Activated CD8-positive, alpha-beta T cell treated with anti-CD3 and anti-CD28 coated beads for 36 hours (primary cell): ENCODE measurements around the gene DUOXA1. TPM values are rescaled to one million over a fixed set of nuclear protein-coding genes. Genes with fewer than 3 reads are reported as not detected.

Experiments used
- ATAC-seq: fragments of 200-7000 bp; cut with Tn5 transposase; one replicate; pipeline ENCODE4 v1.10.0; 2021; ENCODE audit warnings: mild to moderate bottlenecking, moderate library complexity
- CTCF ChIA-PET: fragments of 350-600 bp; sonication (Branson Sonifier 250); formaldehyde crosslinking; loops from one replicate; lab custom pipeline; 2021; ENCODE audit warnings: antibody characterized with exemption; lab: Charles Lee
- POLR2A ChIA-PET: fragments of 350-600 bp; sonication (Branson Sonifier 250); formaldehyde crosslinking; loops from one replicate; lab custom pipeline; 2021; ENCODE audit warnings: antibody characterized with exemption; lab: Charles Lee
- DNase-seq: peaks from one replicate; pipeline ENCODE4 v3.0.0-alpha.2; 2020
- H3K27ac Mint-ChIP-seq: one replicate; pipeline ENCODE4 v1.8.0; 2021; ENCODE audit warnings: mild to moderate bottlenecking, mixed read lengths
- H3K27me3 Mint-ChIP-seq: one replicate; pipeline ENCODE4 v1.8.0; 2021; ENCODE audit warnings: mixed read lengths
- H3K36me3 Mint-ChIP-seq: one replicate; pipeline ENCODE4 v1.8.0; 2021; ENCODE audit warnings: low read depth, mixed read lengths
- H3K4me1 Mint-ChIP-seq: one replicate; pipeline ENCODE4 v1.8.0; 2021; ENCODE audit warnings: low read depth, mixed read lengths
- H3K4me3 Mint-ChIP-seq: one replicate; pipeline ENCODE4 v1.8.0; 2021; ENCODE audit warnings: mild to moderate bottlenecking, moderate library complexity, mixed read lengths
- H3K9me3 Mint-ChIP-seq: one replicate; pipeline ENCODE4 v1.8.0; 2021; ENCODE audit warnings: mixed read lengths
- CTCF ChIP-seq: fragments of 200-600 bp; IDR thresholded peaks from one replicate; pipeline ENCODE4 v1.8.0; 2022; ENCODE audit warnings: antibody characterized with exemption, mild to moderate bottlenecking
- intact Hi-C: fragments of 100-400 bp; cut with micrococcal nuclease; formaldehyde crosslinking; loops from one replicate; pipeline ENCODE4 v1.10.0; 2022
- total RNA-seq, 2 experiments: library from RNA; stranded (reverse); gene quantifications; one replicate each; pipeline ENCODE4 v1.2.3, GENCODE V29; 2021

The DUOXA1 gene
- total RNA-seq, 2 experiments from 2014 or later: not detected

GRCh38 chr15:45140557-45141250 lies 11.0 kb upstream of the DUOXA1 start:
- Mint-ChIP-seq H3K9me3 (no peaks in the 10 kb centered on the region), H3K36me3 (no peaks in the 10 kb centered on the region), H3K27me3 (peaks cover 8% of the 10 kb centered on the region), H3K27ac (no peak overlapping the region), H3K4me3 (no peak overlapping the region), H3K4me1 (peaks cover 5% of the 10 kb centered on the region)
- no peak for TF ChIP-seq CTCF
- no peak for DNase-seq
- intact Hi-C loops: no loop called here
- ChIA-PET CTCF (interaction anchor here (0.8 to 2.3 kb wide), 4 partner anchors 11 to 23 kb away, joined by 3 to 11 read pairs (median 4); partner anchors contain the start of genes DUOX1 and DUOXA1), POLR2A (interaction anchor here (0.9 kb wide), 1 partner anchor 262 kb away, joined by 3 read pairs; no protein-coding TSS in a partner anchor)
- ATAC-seq: no peak

- intact Hi-C loops: no loop called here
- DNase-seq (no peak), ATAC-seq (no peak)
- TF ChIP-seq CTCF: no peak
- ChIA-PET POLR2A (interaction anchor here (0.9 kb wide), 1 partner anchor 263 kb away, joined by 3 read pairs; no protein-coding TSS in a partner anchor), CTCF (interaction anchor here (0.9 to 1.7 kb wide), 3 partner anchors 10 to 23 kb away, joined by 3 to 6 read pairs (median 3); partner anchors contain the start of genes DUOX1 and DUOXA1)
- no peak overlapping the region for H3K27ac Mint-ChIP-seq
- H3K4me1 Mint-ChIP-seq: peaks cover 8% of the 10 kb centered on the region
- H3K4me3 Mint-ChIP-seq: no peak overlapping the region
- peaks cover 11% of the 10 kb centered on the region for H3K27me3 Mint-ChIP-seq
- H3K36me3 Mint-ChIP-seq: no peaks in the 10 kb centered on the region
- no peaks in the 10 kb centered on the region for H3K9me3 Mint-ChIP-seq
Observed at GRCh38 chr15:45139770-45140169, 10.1 kb upstream of the DUOXA1 start.

- intact Hi-C loops: no loop called here
- CTCF ChIA-PET: interaction anchor here (1.2 to 1.9 kb wide), 3 partner anchors 21 to 24 kb away, joined by 3 to 8 read pairs (median 6); no protein-coding TSS in a partner anchor
- Mint-ChIP-seq H3K27ac (no peak overlapping the region), H3K27me3 (peaks cover 18% of the 10 kb centered on the region), H3K9me3 (no peaks in the 10 kb centered on the region), H3K4me1 (peaks cover 10% of the 10 kb centered on the region), H3K36me3 (no peaks in the 10 kb centered on the region), H3K4me3 (no peak overlapping the region)
- ATAC-seq: no peak
- no peak for TF ChIP-seq CTCF
- DNase-seq: no peak
- POLR2A ChIA-PET: no interaction called here
Observed at GRCh38 chr15:45138814-45139765, 9.4 kb upstream of the DUOXA1 start.

GRCh38 chr15:45137703-45138102 lies 8.0 kb upstream of the DUOXA1 start:
- CTCF ChIA-PET: interaction anchor here (1.1 to 1.9 kb wide), 3 partner anchors 9 to 68 kb away, joined by 3 to 8 read pairs (median 4); no protein-coding TSS in a partner anchor
- peaks cover 10% of the 10 kb centered on the region for H3K4me1 Mint-ChIP-seq
- no peaks in the 10 kb centered on the region for H3K9me3 Mint-ChIP-seq
- no peak overlapping the region for H3K4me3 Mint-ChIP-seq
- TF ChIP-seq CTCF: no peak
- POLR2A ChIA-PET: interaction anchor here (0.9 kb wide), 1 partner anchor 30 kb away, joined by 3 read pairs; no protein-coding TSS in a partner anchor
- intact Hi-C loops: no loop called here
- peaks cover 28% of the 10 kb centered on the region for H3K27me3 Mint-ChIP-seq
- no peak for DNase-seq
- ATAC-seq: no peak
- no peaks in the 10 kb centered on the region for H3K36me3 Mint-ChIP-seq
- H3K27ac Mint-ChIP-seq: no peak overlapping the region
